ENCODE data around the gene NUFIP2. TPM values are rescaled to one million over a fixed set of nuclear protein-coding genes. Genes with fewer than 3 reads are reported as not detected.

Gene NUFIP2
- total and polyA plus RNA-seq, 10 of the 15 experiments (the other 5 are each of a cell fraction or from before 2014, with no cell fraction given): 3.7 to 32.3 (median 14.5) TPM

GRCh38 chr17:29216181-29216580, 77.8 kb downstream of the NUFIP2 start:
- BruUV-seq (replicated peaks): no TSS peak
- Histone ChIP-seq H3K27me3 (replicated peaks in 1 of 2; ENCODE audit: control insufficient read depth in 2 of 2, insufficient read depth in 2 of 2, low read length in 1 of 2) (no peaks in the 10 kb centered on the region), H3K9me3 (replicated peaks; ENCODE audit: control insufficient read depth, insufficient read depth, low read length) (no peaks in the 10 kb centered on the region), H3K4me3 (no peak overlapping the region), H3K4me2 (ENCODE audit: control insufficient read depth, insufficient read depth) (no peak overlapping the region), H3K79me2 (ENCODE audit: control insufficient read depth, insufficient read depth, low read length) (no peaks in the 10 kb centered on the region), H3K9ac (ENCODE audit: control insufficient read depth, insufficient read depth, low read length) (no peak overlapping the region), H2AFZ (ENCODE audit: control insufficient read depth, low read depth, low read length) (no peak overlapping the region), H3K27ac (ENCODE audit: control insufficient read depth, insufficient read depth) (no peak overlapping the region), H3K4me1 (ENCODE audit: control insufficient read depth, insufficient read depth, low read length) (no peaks in the 10 kb centered on the region), H3K36me3 (ENCODE audit: control insufficient read depth in 2 of 2, insufficient read depth in 2 of 2, low read length in 1 of 2) (no peaks in the 10 kb centered on the region), H4K20me1 (ENCODE audit: control insufficient read depth, insufficient read depth) (no peaks in the 10 kb centered on the region)
- WGBS (ENCODE audit: insufficient coverage, insufficient replicate concordance, low lambda C conversion rate, missing lambda C conversion rate): 32% methylated on average over 6 of the region's 6 CpGs
- ChIA-PET RAD21 (ENCODE audit: unreplicated experiment) (interaction anchor here (0.7 to 9.7 kb wide), 5 partner anchors 9 to 154 kb away, joined by 3 to 182 read pairs (median 4); partner anchors contain the start of gene MYO18A), CTCF (interaction anchor here (0.7 to 12.4 kb wide), 10 partner anchors 9 to 250 kb away, joined by 3 to 358 read pairs (median 4); no protein-coding TSS in a partner anchor), SMC1A (ENCODE audit: uncharacterized antibody, unreplicated experiment) (interaction anchor here (1.0 to 7.4 kb wide), 3 partner anchors 11 to 75 kb away, joined by 4 to 150 read pairs (median 24); no protein-coding TSS in a partner anchor), POLR2A (interaction anchor here (0.7 kb wide), 1 partner anchor 19 kb away, joined by 3 read pairs; no protein-coding TSS in a partner anchor)
- intact Hi-C loops (cut with micrococcal nuclease; ENCODE audit: unreplicated experiment) (no loop called here), in situ Hi-C loops (cut with MboI) (no loop called here)
- TF ChIP-seq GATAD2B (conservative IDR thresholded peaks at IDR 0.05; ENCODE audit: low read depth) (no peak), MTA2 (IDR thresholded peaks at IDR 0.05; ENCODE audit: low read depth) (no peak), NFIC (IDR thresholded peaks at IDR 0.05; ENCODE audit: low read depth, low read length) (0 out of 2 replicates have a peak, but pooled peaks have one; percentile 8), SPI1 (IDR thresholded peaks at IDR 0.05; ENCODE audit: borderline replicate concordance, insufficient read depth, low read depth, low read length) (peak; percentile 32; the same call in 1 of the 2 replicates), STAT1 (conservative IDR thresholded peaks at IDR 0.05) (no peak), HDAC2 (IDR thresholded peaks at IDR 0.05) (no peak), EZH2 (IDR thresholded peaks at IDR 0.05; ENCODE audit: borderline replicate concordance, control insufficient read depth, low read depth, low read length) (no peak), KAT2A (conservative IDR thresholded peaks at IDR 0.05; ENCODE audit: control insufficient read depth, low read depth, low read length) (no peak), MEF2B (IDR thresholded peaks at IDR 0.05; ENCODE audit: partially characterized antibody, poor library complexity, severe bottlenecking) (no peak), SKIL (IDR thresholded peaks at IDR 0.05; ENCODE audit: low read depth, poor library complexity, severe bottlenecking) (no peak), SIX5 (IDR thresholded peaks at IDR 0.05; ENCODE audit: low read depth, low read length, severe bottlenecking) (no peak), POU2F2 (IDR thresholded peaks at IDR 0.05; ENCODE audit: borderline replicate concordance, low read depth, low read length) (no peak), ZZZ3 (IDR thresholded peaks at IDR 0.05; ENCODE audit: control insufficient read depth, insufficient read length, low read depth) (no peak)
- TF ChIP-seq, protein P1, sequence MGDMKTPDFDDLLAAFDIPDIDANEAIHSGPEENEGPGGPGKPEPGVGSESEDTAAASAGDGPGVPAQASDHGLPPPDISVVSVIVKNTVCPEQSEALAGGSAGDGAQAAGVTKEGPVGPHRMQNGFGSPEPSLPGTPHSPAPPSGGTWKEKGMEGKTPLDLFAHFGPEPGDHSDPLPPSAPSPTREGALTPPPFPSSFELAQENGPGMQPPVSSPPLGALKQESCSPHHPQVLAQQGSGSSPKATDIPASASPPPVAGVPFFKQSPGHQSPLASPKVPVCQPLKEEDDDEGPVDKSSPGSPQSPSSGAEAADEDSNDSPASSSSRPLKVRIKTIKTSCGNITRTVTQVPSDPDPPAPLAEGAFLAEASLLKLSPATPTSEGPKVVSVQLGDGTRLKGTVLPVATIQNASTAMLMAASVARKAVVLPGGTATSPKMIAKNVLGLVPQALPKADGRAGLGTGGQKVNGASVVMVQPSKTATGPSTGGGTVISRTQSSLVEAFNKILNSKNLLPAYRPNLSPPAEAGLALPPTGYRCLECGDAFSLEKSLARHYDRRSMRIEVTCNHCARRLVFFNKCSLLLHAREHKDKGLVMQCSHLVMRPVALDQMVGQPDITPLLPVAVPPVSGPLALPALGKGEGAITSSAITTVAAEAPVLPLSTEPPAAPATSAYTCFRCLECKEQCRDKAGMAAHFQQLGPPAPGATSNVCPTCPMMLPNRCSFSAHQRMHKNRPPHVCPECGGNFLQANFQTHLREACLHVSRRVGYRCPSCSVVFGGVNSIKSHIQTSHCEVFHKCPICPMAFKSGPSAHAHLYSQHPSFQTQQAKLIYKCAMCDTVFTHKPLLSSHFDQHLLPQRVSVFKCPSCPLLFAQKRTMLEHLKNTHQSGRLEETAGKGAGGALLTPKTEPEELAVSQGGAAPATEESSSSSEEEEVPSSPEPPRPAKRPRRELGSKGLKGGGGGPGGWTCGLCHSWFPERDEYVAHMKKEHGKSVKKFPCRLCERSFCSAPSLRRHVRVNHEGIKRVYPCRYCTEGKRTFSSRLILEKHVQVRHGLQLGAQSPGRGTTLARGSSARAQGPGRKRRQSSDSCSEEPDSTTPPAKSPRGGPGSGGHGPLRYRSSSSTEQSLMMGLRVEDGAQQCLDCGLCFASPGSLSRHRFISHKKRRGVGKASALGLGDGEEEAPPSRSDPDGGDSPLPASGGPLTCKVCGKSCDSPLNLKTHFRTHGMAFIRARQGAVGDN (IDR thresholded peaks at IDR 0.05): no peak
- TF ChIP-seq, protein P2, sequence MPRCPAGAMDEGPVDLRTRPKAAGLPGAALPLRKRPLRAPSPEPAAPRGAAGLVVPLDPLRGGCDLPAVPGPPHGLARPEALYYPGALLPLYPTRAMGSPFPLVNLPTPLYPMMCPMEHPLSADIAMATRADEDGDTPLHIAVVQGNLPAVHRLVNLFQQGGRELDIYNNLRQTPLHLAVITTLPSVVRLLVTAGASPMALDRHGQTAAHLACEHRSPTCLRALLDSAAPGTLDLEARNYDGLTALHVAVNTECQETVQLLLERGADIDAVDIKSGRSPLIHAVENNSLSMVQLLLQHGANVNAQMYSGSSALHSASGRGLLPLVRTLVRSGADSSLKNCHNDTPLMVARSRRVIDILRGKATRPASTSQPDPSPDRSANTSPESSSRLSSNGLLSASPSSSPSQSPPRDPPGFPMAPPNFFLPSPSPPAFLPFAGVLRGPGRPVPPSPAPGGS (IDR thresholded peaks at IDR 0.05; ENCODE audit: borderline replicate concordance, insufficient read depth, low read depth, low read length, poor library complexity, severe bottlenecking): no peak
- no peak for FAIRE-seq
- no peak; the same call in 1 of the 3 replicates for ATAC-seq
- no peak for DNase-seq (ENCODE audit: low read depth, low spot score)
